ENCODE measurements around the gene SLC4A1. TPM values are rescaled to one million over a fixed set of nuclear protein-coding genes. Genes with fewer than 3 reads are reported as not detected.

The SLC4A1 gene
- total and polyA plus RNA-seq, 2 experiments from 2014 or later: not detected

Small RNA genes lying within 50 kb of the gene (microRNA-seq; reads per million reads assigned to microRNA genes)
- gene MIR6782: not detected

Small RNA genes lying within 50 kb of the gene (small RNA-seq; reads per million reads assigned to genes)
- gene MIR6782 (not detected), gene RF00012 (not detected), gene RN7SL507P (not detected), gene RNU6-453P (not detected)

Other genes with a start within 250 kb of the SLC4A1 start
- 40.4 and 44.7 TPM in 2 replicates for gene LSM12, start 201.5 kb downstream of the SLC4A1 start, total RNA-seq
- 44.5 and 45.8 TPM in 2 replicates for gene LSM12, start 201.5 kb downstream of the SLC4A1 start, polyA plus RNA-seq
- 36.1 and 38.8 TPM in 2 replicates for gene G6PC3, start 197.4 kb downstream of the SLC4A1 start, total RNA-seq
- gene G6PC3, start 197.4 kb downstream of the SLC4A1 start, polyA plus RNA-seq: 132 and 140 TPM in 2 replicates
- gene HDAC5, start 144.5 kb downstream of the SLC4A1 start, total RNA-seq: 28.5 and 33.9 TPM in 2 replicates
- gene HDAC5, start 144.5 kb downstream of the SLC4A1 start, polyA plus RNA-seq: 32.3 and 42.7 TPM in 2 replicates
- 1.8 and 2.0 TPM in 2 replicates for gene HROB, start 126.2 kb downstream of the SLC4A1 start, total RNA-seq
- 5.7 and 5.9 TPM in 2 replicates for gene HROB, start 126.2 kb downstream of the SLC4A1 start, polyA plus RNA-seq
- gene ASB16, start 97.4 kb downstream of the SLC4A1 start, total RNA-seq: 0.23 TPM in 1 of 2 replicates, not detected in the other
- 0.71 and 2.0 TPM in 2 replicates for gene ASB16, start 97.4 kb downstream of the SLC4A1 start, polyA plus RNA-seq
- 27.7 and 31.3 TPM in 2 replicates for gene TMUB2, start 81.2 kb downstream of the SLC4A1 start, total RNA-seq
- 46.8 and 54.6 TPM in 2 replicates for gene TMUB2, start 81.2 kb downstream of the SLC4A1 start, polyA plus RNA-seq
- gene ATXN7L3, start 68.3 kb downstream of the SLC4A1 start, total RNA-seq: 64.0 and 64.3 TPM in 2 replicates
- gene ATXN7L3, start 68.3 kb downstream of the SLC4A1 start, polyA plus RNA-seq: 28.7 and 29.2 TPM in 2 replicates
- gene UBTF, start 48.5 kb downstream of the SLC4A1 start, total RNA-seq: 35.0 and 38.9 TPM in 2 replicates
- 37.2 and 41.1 TPM in 2 replicates for gene UBTF, start 48.5 kb downstream of the SLC4A1 start, polyA plus RNA-seq
- 2.0 and 2.1 TPM in 2 replicates for gene RUNDC3A, start 40.5 kb upstream of the SLC4A1 start, total RNA-seq
- gene RUNDC3A, start 40.5 kb upstream of the SLC4A1 start, polyA plus RNA-seq: 0.40 and 2.3 TPM in 2 replicates
- 92.7 and 108 TPM in 2 replicates for gene SLC25A39, start 56.7 kb upstream of the SLC4A1 start, total RNA-seq
- 179 and 191 TPM in 2 replicates for gene SLC25A39, start 56.7 kb upstream of the SLC4A1 start, polyA plus RNA-seq
- gene GRN, start 77.2 kb upstream of the SLC4A1 start, total RNA-seq: 210 and 299 TPM in 2 replicates
- gene GRN, start 77.2 kb upstream of the SLC4A1 start, polyA plus RNA-seq: 785 and 828 TPM in 2 replicates
- 12.8 and 13.9 TPM in 2 replicates for gene FAM171A2, start 95.7 kb upstream of the SLC4A1 start, total RNA-seq
- 19.4 and 22.8 TPM in 2 replicates for gene FAM171A2, start 95.7 kb upstream of the SLC4A1 start, polyA plus RNA-seq
- gene ITGA2B, start 121.5 kb upstream of the SLC4A1 start, total RNA-seq: 0.77 TPM in 1 of 2 replicates, not detected in the other
- 1.0 and 3.6 TPM in 2 replicates for gene ITGA2B, start 121.5 kb upstream of the SLC4A1 start, polyA plus RNA-seq
- 30.0 and 41.3 TPM in 2 replicates for gene GPATCH8, start 235.3 kb upstream of the SLC4A1 start, total RNA-seq
- 42.1 and 47.0 TPM in 2 replicates for gene GPATCH8, start 235.3 kb upstream of the SLC4A1 start, polyA plus RNA-seq